NT2/D1 (cell line): ENCODE data around the gene ERICH4.
"Not testable (repeated sequence)": the region's sequence is repeated elsewhere in the genome, so short reads cannot be mapped to it uniquely, and the experiment has no call there.

ENCODE experiments used
- SUZ12 ChIP-seq: IDR thresholded peaks from 2 replicates; pipeline ENCODE4 v1.6.1; 2011; ENCODE audit not compliant: insufficient read length, insufficient read depth; ENCODE audit errors: extremely low read depth
- ZNF274 ChIP-seq: IDR thresholded peaks from 2 replicates; pipeline ENCODE4 v1.6.1; 2011; ENCODE audit warnings: mild to moderate bottlenecking, low read depth, low read length

DNA sequence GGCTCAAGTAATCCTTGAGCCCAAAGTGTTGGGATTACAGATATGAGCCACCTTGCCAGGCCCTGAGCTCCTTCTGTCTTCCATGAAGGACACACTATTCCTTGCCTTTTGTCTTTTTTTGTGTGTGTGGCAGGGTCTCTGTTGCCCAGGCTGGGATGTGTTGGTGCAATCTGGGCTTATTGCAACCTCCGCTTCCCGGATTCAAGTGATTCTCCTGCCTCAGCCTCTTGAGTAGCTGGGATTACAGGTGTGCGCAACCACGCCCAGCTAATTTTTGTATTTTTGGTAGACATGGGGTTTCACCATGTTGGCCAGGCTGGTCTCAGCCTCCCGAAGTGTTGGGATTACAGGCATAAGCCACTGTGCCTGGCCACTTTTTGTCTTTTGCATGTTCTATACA, 34.1 kb upstream of the ERICH4 start:
- TF ChIP-seq ZNF274, SUZ12: not testable (repeated sequence)
